C4-2B (cell line): ENCODE measurements around the gene CATSPER3.

ENCODE experiments used
- ZFX ChIP-seq: fragments of 450-650 bp; IDR thresholded peaks from 2 replicates; pipeline ENCODE4 v1.6.1; 2017
- TF ChIP-seq, protein P1 (sequence below): fragments of 450-650 bp; conservative IDR thresholded peaks from 2 replicates; pipeline ENCODE4 v1.5.1; 2017; ENCODE audit warnings: mild to moderate bottlenecking

DNA sequence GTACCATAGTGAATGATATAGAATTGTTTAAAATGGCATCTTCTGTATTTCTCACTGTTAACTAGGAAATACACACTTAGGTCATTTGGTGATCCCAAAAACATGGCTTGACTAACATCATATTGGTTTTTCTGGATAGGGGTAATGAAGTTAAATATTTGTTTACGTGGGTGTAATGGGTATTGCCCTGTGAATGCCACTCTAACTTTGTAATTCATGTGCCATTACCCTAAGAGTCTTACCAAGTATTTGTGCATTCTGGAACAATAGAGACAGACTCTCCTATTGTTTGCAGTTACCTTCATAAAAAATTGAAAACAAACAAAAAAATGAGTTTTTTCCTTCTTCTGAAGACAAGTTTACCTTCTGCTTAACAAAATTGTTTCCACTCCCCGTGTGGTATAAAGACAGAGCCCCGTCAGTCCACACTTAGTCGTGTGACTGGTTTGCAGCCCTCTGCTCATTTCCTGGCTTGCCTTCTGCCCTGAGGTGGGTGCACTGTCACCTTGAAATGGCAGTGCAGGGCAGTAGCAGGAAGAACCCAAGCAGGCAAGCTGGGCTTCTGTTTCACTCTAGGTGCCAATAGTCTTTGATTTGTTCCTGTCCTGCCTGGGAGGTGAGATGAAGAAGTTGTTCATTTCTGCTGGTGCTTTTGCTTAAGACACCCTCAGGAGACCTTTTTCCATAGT lies 9.6 kb upstream of the CATSPER3 start:
- TF ChIP-seq, protein P1, sequence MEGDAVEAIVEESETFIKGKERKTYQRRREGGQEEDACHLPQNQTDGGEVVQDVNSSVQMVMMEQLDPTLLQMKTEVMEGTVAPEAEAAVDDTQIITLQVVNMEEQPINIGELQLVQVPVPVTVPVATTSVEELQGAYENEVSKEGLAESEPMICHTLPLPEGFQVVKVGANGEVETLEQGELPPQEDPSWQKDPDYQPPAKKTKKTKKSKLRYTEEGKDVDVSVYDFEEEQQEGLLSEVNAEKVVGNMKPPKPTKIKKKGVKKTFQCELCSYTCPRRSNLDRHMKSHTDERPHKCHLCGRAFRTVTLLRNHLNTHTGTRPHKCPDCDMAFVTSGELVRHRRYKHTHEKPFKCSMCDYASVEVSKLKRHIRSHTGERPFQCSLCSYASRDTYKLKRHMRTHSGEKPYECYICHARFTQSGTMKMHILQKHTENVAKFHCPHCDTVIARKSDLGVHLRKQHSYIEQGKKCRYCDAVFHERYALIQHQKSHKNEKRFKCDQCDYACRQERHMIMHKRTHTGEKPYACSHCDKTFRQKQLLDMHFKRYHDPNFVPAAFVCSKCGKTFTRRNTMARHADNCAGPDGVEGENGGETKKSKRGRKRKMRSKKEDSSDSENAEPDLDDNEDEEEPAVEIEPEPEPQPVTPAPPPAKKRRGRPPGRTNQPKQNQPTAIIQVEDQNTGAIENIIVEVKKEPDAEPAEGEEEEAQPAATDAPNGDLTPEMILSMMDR, result no peak
- no peak for TF ChIP-seq ZFX
